Mucosa of descending colon (tissue), 3 donors: ENCODE measurements around the gene NNT. TPM values are rescaled to one million over a fixed set of nuclear protein-coding genes. Genes with fewer than 3 reads are reported as not detected.

Source experiments
- ATAC-seq: fragments of 200-7000 bp; cut with Tn5 transposase; one replicate; pipeline ENCODE4 v1.9.1; 2020; ENCODE audit warnings: mild to moderate bottlenecking, moderate library complexity
- DNase-seq, 3 donors: peaks; one replicate each; pipeline ENCODE4 v3.0.0-alpha.2; 2020
- H3K36me3 ChIP-seq: fragments of 200-600 bp; one replicate; pipeline ENCODE4 v1.8.0; 2021; ENCODE audit warnings: low read depth, mild to moderate bottlenecking
- H3K4me1 ChIP-seq: fragments of 200-600 bp; one replicate; pipeline ENCODE4 v1.8.0; 2021; ENCODE audit warnings: low read depth, mild to moderate bottlenecking
- H3K4me3 ChIP-seq: fragments of 200-600 bp; one replicate; pipeline ENCODE4 v1.8.0; 2021; ENCODE audit warnings: mild to moderate bottlenecking
- H3K9me3 ChIP-seq: fragments of 200-600 bp; one replicate; pipeline ENCODE4 v1.8.0; 2021; ENCODE audit warnings: mild to moderate bottlenecking
- CTCF ChIP-seq: fragments of 200-600 bp; IDR thresholded peaks from one replicate; pipeline ENCODE4 v1.8.0; 2022; ENCODE audit warnings: antibody characterized with exemption, mild to moderate bottlenecking
- intact Hi-C, 2 donors: fragments of 100-400 bp; cut with DNase I in 1 of 2; cut with micrococcal nuclease in 1 of 2; formaldehyde crosslinking; loops; one replicate each; pipeline versions ENCODE4 v1.11.0 to v1.11.1; 2022; cut with DNase I, micrococcal nuclease
- total RNA-seq, 3 donors: library from RNA; stranded (reverse); fragmentation: NEBNext Ultra II Directional in 2 of 3; extraction: Animal tissue kit (Norgen Biotek cat#: 25700) in 2 of 3; gene quantifications; one replicate each; pipeline versions ENCODE4 v1.2.1 to v1.2.4, GENCODE V29; 2021 to 2023
- donor health status: DM: no; HTN: no; CAD: no; lungs with moderate emphysema.
- donor health status: DM: no; HTN: no; CAD: no.
- donor health status: DM: no; HTN: yes; CAD: no.

Gene NNT
- total RNA-seq, 3 donors from 2014 or later, result 111 to 121 (median 119) TPM

GRCh38 chr5:43639566-43639965, 36.6 kb downstream of the NNT start:
- H3K4me1 ChIP-seq, result no peaks in the 10 kb centered on the region
- no peaks in the 10 kb centered on the region for H3K36me3 ChIP-seq
- no peaks in the 10 kb centered on the region for H3K9me3 ChIP-seq
- no peak overlapping the region for H3K4me3 ChIP-seq
- DNase-seq, result no peak
- TF ChIP-seq CTCF, result no peak
- ATAC-seq, result no peak
- intact Hi-C loops, result no loop called here

- ATAC-seq (no peak), DNase-seq (no peak)
- no peak for TF ChIP-seq CTCF
- Histone ChIP-seq H3K4me1 (no peaks in the 10 kb centered on the region), H3K4me3 (no peak overlapping the region), H3K9me3 (no peaks in the 10 kb centered on the region), H3K36me3 (no peaks in the 10 kb centered on the region)
- intact Hi-C loops, result no loop called here
Measured at GRCh38 chr5:43642428-43642827, 39.4 kb downstream of the NNT start.

- intact Hi-C loops, result no loop called here
Measured at GRCh38 chr5:43643327-43643726, 40.3 kb downstream of the NNT start.

GRCh38 chr5:43643750-43644149, 40.8 kb downstream of the NNT start:
- Histone ChIP-seq H3K9me3 (no peaks in the 10 kb centered on the region), H3K4me3 (no peak overlapping the region), H3K36me3 (no peaks in the 10 kb centered on the region), H3K4me1 (no peaks in the 10 kb centered on the region)
- DNase-seq (no peak), ATAC-seq (no peak)
- intact Hi-C loops, result no loop called here
- TF ChIP-seq CTCF, result no peak

More at GRCh38 chr5:43643327-43643726, 40.3 kb downstream of the NNT start:
- Histone ChIP-seq H3K4me1 (no peaks in the 10 kb centered on the region), H3K9me3 (no peaks in the 10 kb centered on the region), H3K36me3 (no peaks in the 10 kb centered on the region), H3K4me3 (no peak overlapping the region)
- ATAC-seq (no peak), DNase-seq (no peak)
- TF ChIP-seq CTCF, result no peak

- H3K4me1 ChIP-seq, result no peaks in the 10 kb centered on the region
- no peaks in the 10 kb centered on the region for H3K36me3 ChIP-seq
- H3K4me3 ChIP-seq, result no peak overlapping the region
- no peak for TF ChIP-seq CTCF
- ATAC-seq (no peak), DNase-seq (no peak)
- H3K9me3 ChIP-seq, result no peaks in the 10 kb centered on the region
- intact Hi-C loops, result no loop called here
Measured at GRCh38 chr5:43646992-43647391, 44.0 kb downstream of the NNT start.

- ATAC-seq (no peak), DNase-seq (no peak)
- Histone ChIP-seq H3K9me3 (no peaks in the 10 kb centered on the region), H3K4me1 (no peaks in the 10 kb centered on the region), H3K36me3 (no peaks in the 10 kb centered on the region), H3K4me3 (no peak overlapping the region)
- intact Hi-C loops, result no loop called here
- TF ChIP-seq CTCF, result no peak
Measured at GRCh38 chr5:43647789-43648188, 44.8 kb downstream of the NNT start.
